ENCODE results near the gene CDC42BPB. TPM values are rescaled to one million over a fixed set of nuclear protein-coding genes. Genes with fewer than 3 reads are reported as not detected.

Gene CDC42BPB
- total and polyA plus RNA-seq, 2 of the 4 experiments (the other 2 are of a cell fraction): 49.1 to 81.4 TPM

- H3K9ac ChIP-seq (ENCODE audit: low read depth, low read length): no peak overlapping the region
- intact Hi-C loops (cut with micrococcal nuclease) (no loop called here), in situ Hi-C loops (cut with MboI; ENCODE audit: low sequenced_read_pairs) (no loop called here), dilution Hi-C loops (cut with HindIII; ENCODE audit: low sequenced_read_pairs, unreplicated experiment) (no loop called here)
- H2BK5ac ChIP-seq (ENCODE audit: low read depth, low read length, poor library complexity, severe bottlenecking): no peak overlapping the region
- H2BK15ac ChIP-seq (ENCODE audit: low read depth, low read length): no peak overlapping the region
- 100% methylated on average over 2 of the region's 6 CpGs; no CpG with 5 or more reads in 1 of the 2 experiments for WGBS, 2 experiments (ENCODE audit: extremely low coverage in 2 of 2, insufficient read length in 1 of 2)
- H3K4me3 ChIP-seq (ENCODE audit: insufficient read depth, low read depth, low read length): no peak overlapping the region
- CTCF ChIA-PET: no interaction called here
- H3K4me1 ChIP-seq (ENCODE audit: control insufficient read depth, insufficient read depth, low read length): peaks cover 12% of the 10 kb centered on the region
- ATAC-seq (ENCODE audit: low read depth) (no peak), DNase-seq (no peak)
- no peak overlapping the region for H3K56ac ChIP-seq (ENCODE audit: extremely low read depth, insufficient read depth, low read length)
- H3K4me2 ChIP-seq (ENCODE audit: low read depth, low read length): no peak overlapping the region
- no peak overlapping the region for H4K91ac ChIP-seq (ENCODE audit: insufficient read depth, low read depth, low read length)
- no peaks in the 10 kb centered on the region for H3K36me3 ChIP-seq (ENCODE audit: control insufficient read depth, insufficient read depth, low read length)
- H3K14ac ChIP-seq (replicated peaks; ENCODE audit: low read depth, low read length): no peak overlapping the region
- no peak overlapping the region for H3K18ac ChIP-seq (ENCODE audit: low read depth, low read length)
- peaks cover 56% of the 10 kb centered on the region for H3K27me3 ChIP-seq (ENCODE audit: control insufficient read depth, insufficient read depth, low read length)
- no peaks in the 10 kb centered on the region for H4K20me1 ChIP-seq (ENCODE audit: insufficient read depth, low read length)
- H3K4ac ChIP-seq (ENCODE audit: low read depth, low read length): no peak overlapping the region
- H2BK20ac ChIP-seq (ENCODE audit: low read depth, low read length): no peak overlapping the region
- H3K9me1 ChIP-seq (ENCODE audit: insufficient read depth, low read length): no peaks in the 10 kb centered on the region
- H2AK5ac ChIP-seq (ENCODE audit: low read depth, low read length): no peak overlapping the region
- no TSS peak for BruUV-seq (replicated peaks)
- no peak overlapping the region for H2AFZ ChIP-seq (replicated peaks; ENCODE audit: low read length, poor library complexity)
- H2BK120ac ChIP-seq (ENCODE audit: low read depth, low read length): no peak overlapping the region
- no peak overlapping the region for H3K23ac ChIP-seq (ENCODE audit: low read depth, low read length)
- H2AK9ac ChIP-seq (replicated peaks; ENCODE audit: low read depth, low read length, poor library complexity): no peak overlapping the region
- TF ChIP-seq CTCF (conservative IDR thresholded peaks at IDR 0.05; ENCODE audit: low read depth, low read length) (no peak), FOS (IDR thresholded peaks at IDR 0.05; ENCODE audit: low read depth, low read length) (no peak), MAFK (IDR thresholded peaks at IDR 0.05; ENCODE audit: low read depth, low read length) (no peak), NFE2L2 (IDR thresholded peaks at IDR 0.05; ENCODE audit: low read depth, low read length) (no peak), POLR2A (IDR thresholded peaks at IDR 0.05; ENCODE audit: low read depth, low read length) (no peak), MAZ (IDR thresholded peaks at IDR 0.05; ENCODE audit: borderline replicate concordance, low read depth, low read length) (no peak), CHD1 (IDR thresholded peaks at IDR 0.05; ENCODE audit: low read depth, low read length) (no peak), RAD21 (IDR thresholded peaks at IDR 0.05; ENCODE audit: low read length) (no peak), ELK1 (IDR thresholded peaks at IDR 0.05; ENCODE audit: borderline replicate concordance, low read depth, low read length) (no peak), SMC3 (IDR thresholded peaks at IDR 0.05; ENCODE audit: low read depth, low read length) (no peak), RFX5 (IDR thresholded peaks at IDR 0.05; ENCODE audit: low read depth, low read length) (no peak), MXI1 (IDR thresholded peaks at IDR 0.05; ENCODE audit: borderline replicate concordance, low read depth, low read length) (no peak), RCOR1 (IDR thresholded peaks at IDR 0.05; ENCODE audit: insufficient replicate concordance, low read length) (no peak), USF2 (IDR thresholded peaks at IDR 0.05; ENCODE audit: low read depth, low read length) (no peak), BHLHE40 (IDR thresholded peaks at IDR 0.05; ENCODE audit: low read depth, low read length) (no peak), CEBPB (IDR thresholded peaks at IDR 0.05; ENCODE audit: low read depth, low read length) (no peak)
- POLR2A ChIA-PET (ENCODE audit: unreplicated experiment): no interaction called here
- H3K79me1 ChIP-seq (ENCODE audit: low read depth in 1 of 2, low read length in 2 of 2): no peaks in the 10 kb centered on the region
- H4K8ac ChIP-seq (ENCODE audit: low read depth in 2 of 2, low read length in 2 of 2): no peak overlapping the region
- no peaks in the 10 kb centered on the region for H3K9me3 ChIP-seq (ENCODE audit: control insufficient read depth, insufficient read depth, low read length)
- no peak overlapping the region for H4K5ac ChIP-seq (ENCODE audit: low read depth, low read length)
- H3K27ac ChIP-seq (ENCODE audit: insufficient read depth, low read length): no peak overlapping the region
Observed at GRCh38 chr14:103088921-103089320, 31.6 kb upstream of the CDC42BPB start.
